Measurements from ENCODE around the gene PIM3.
"Not testable (repeated sequence)": the region's sequence is repeated elsewhere in the genome, so short reads cannot be mapped to it uniquely, and the experiment has no call there.

The PIM3 gene

GRCh38 chr22:49943771-49944398 lies 16.7 kb upstream of the PIM3 start:
- no peak for DNase-seq (ENCODE audit: low spot score)

GRCh38 chr22:49944399-49944891 lies 16.1 kb upstream of the PIM3 start:
- DNase-seq (ENCODE audit: low spot score), result no peak

- DNase-seq (ENCODE audit: low spot score), result not testable (repeated sequence)
These were observed 15.4 kb upstream of the PIM3 start for GRCh38 chr22:49945042-49945794.

- DNase-seq (ENCODE audit: low spot score), result no peak
These were observed 13.8 kb upstream of the PIM3 start for GRCh38 chr22:49946612-49947295.

GRCh38 chr22:49947296-49947622 lies 13.3 kb upstream of the PIM3 start:
- DNase-seq (ENCODE audit: low spot score), result no peak

- DNase-seq (ENCODE audit: low spot score), result no peak
These were observed 12.2 kb upstream of the PIM3 start for GRCh38 chr22:49948116-49948957.

GRCh38 chr22:49948958-49949913 lies 11.3 kb upstream of the PIM3 start:
- no peak for DNase-seq (ENCODE audit: low spot score)

- DNase-seq (ENCODE audit: low spot score), result no peak
These were observed 10.7 kb upstream of the PIM3 start for GRCh38 chr22:49949914-49950292.

GRCh38 chr22:49950396-49950994 lies 10.1 kb upstream of the PIM3 start:
- DNase-seq (ENCODE audit: low spot score), result no peak

GRCh38 chr22:49951000-49951677 lies 9.4 kb upstream of the PIM3 start:
- no peak for DNase-seq (ENCODE audit: low spot score)

GRCh38 chr22:49951678-49951985 lies 8.9 kb upstream of the PIM3 start:
- no peak for DNase-seq (ENCODE audit: low spot score)

GRCh38 chr22:49951986-49952896 lies 8.3 kb upstream of the PIM3 start:
- no peak for DNase-seq (ENCODE audit: low spot score)

GRCh38 chr22:49953027-49953679 lies 7.4 kb upstream of the PIM3 start:
- no peak for DNase-seq (ENCODE audit: low spot score)

- DNase-seq (ENCODE audit: low spot score), result no peak
These were observed 6.8 kb upstream of the PIM3 start for GRCh38 chr22:49953680-49954344.

GRCh38 chr22:49954354-49954753 lies 6.2 kb upstream of the PIM3 start:
- DNase-seq (ENCODE audit: low spot score), result no peak

- DNase-seq (ENCODE audit: low spot score), result no peak
These were observed 5.5 kb upstream of the PIM3 start for GRCh38 chr22:49954991-49955580.

GRCh38 chr22:49955581-49956417 lies 4.8 kb upstream of the PIM3 start:
- DNase-seq (ENCODE audit: low spot score), result no peak
